Cerebellar cortex (tissue), 1 donor: ENCODE measurements around the gene CDY1B.
"Not testable (repeated sequence)": the region's sequence is repeated elsewhere in the genome, so short reads cannot be mapped to it uniquely, and the experiment has no call there.

Source experiments
- DNase-seq: peaks from one replicate; pipeline ENCODE4 v3.0.0-alpha.2; 2015; ENCODE audit warnings: low spot score

The CDY1B gene, protein sequence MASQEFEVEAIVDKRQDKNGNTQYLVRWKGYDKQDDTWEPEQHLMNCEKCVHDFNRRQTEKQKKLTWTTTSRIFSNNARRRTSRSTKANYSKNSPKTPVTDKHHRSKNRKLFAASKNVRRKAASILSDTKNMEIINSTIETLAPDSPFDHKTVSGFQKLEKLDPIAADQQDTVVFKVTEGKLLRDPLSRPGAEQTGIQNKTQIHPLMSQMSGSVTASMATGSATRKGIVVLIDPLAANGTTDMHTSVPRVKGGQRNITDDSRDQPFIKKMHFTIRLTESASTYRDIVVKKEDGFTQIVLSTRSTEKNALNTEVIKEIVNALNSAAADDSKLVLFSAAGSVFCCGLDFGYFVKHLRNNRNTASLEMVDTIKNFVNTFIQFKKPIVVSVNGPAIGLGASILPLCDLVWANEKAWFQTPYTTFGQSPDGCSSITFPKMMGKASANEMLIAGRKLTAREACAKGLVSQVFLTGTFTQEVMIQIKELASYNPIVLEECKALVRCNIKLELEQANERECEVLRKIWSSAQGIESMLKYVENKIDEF

GRCh38 chrY:24047919-24048318, at the start of gene CDY1B:
Gene CDY1B, minus strand, starts transcription at chrY:24048019. Its CDS starts 331 bp downstream, at chrY:24047688.
- DNase-seq, result not testable (repeated sequence)

DNA sequence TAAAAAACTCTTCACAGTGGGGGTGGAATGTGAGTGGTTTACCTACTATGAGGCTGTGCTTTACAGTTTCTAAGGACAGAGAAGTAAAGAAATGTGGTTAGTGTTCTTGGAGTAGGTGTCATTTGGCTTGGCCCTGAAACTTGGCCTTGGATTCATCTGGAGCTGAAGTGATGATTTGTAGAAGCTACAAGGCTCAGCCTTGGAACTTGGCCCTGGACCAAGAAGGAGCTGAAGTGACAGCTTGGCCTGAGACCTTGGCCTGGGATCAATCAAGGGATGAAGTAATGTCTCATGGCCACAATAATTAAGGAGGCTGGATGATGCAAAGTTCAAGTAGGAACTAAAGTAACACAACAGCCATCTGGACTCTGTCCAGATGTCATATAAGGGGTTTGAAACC, 1.7 kb upstream of the CDY1B start:
- DNase-seq, result not testable (repeated sequence)

GRCh38 chrY:24043209-24043608, 4.6 kb downstream of the CDY1B start:
- not testable (repeated sequence) for DNase-seq

DNA sequence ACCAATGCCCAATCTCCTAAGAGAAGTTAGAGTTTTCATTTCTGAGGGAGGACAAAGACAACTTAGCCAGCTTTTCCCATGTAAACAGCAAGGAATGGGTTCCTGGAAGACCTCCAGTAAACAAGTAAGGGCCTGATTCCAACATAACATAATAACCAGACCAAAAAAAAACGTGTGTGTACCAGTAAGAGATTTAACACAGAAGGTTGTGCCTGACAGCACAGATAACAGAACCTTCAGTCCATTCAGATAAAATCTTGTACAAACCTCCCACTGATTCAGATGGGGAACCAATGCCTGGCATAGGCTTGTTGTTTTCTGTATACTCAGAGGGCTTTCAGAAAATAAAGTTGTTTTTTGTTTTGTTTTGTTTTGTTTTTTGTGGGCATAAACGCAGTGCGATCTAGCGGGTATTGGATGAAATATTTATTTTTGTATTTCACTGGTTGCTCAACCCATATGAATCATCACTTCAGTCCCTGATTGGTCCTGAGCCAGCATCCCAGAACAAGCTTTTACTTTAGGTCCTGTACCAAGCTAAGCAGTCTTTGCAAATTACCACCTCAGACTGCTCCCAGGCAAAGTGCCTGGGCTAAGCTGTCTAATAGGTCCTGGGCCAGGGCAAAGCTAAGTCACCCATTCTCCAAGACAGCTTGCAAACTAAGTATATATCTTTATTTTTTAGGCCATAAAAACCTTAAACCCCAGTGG, 8.7 kb downstream of the CDY1B start:
- not testable (repeated sequence) for DNase-seq

- DNase-seq, result not testable (repeated sequence)
Measured at GRCh38 chrY:24026212-24027103, 21.4 kb downstream of the CDY1B start.
